Osteoblast (primary cell): Measurements from ENCODE around the gene B3GNT9. TPM values are rescaled to one million over a fixed set of nuclear protein-coding genes. Genes with fewer than 3 reads are reported as not detected.

Source experiments
- DNase-seq: peaks from one replicate; pipeline ENCODE4 v3.0.0; 2011; ENCODE audit warnings: low spot score, mixed read lengths; ENCODE audit not compliant: insufficient read length; ENCODE audit errors: missing footprints
- H2AFZ ChIP-seq: 2 replicates; pipeline ENCODE4 v1.6.0; 2011; ENCODE audit warnings: mild to moderate bottlenecking, low read length
- H3K27ac ChIP-seq: 2 replicates; pipeline ENCODE4 v1.5.1; 2011; ENCODE audit warnings: mild to moderate bottlenecking, low read depth, low read length, moderate library complexity
- H3K27me3 ChIP-seq: 2 replicates; pipeline ENCODE4 v1.6.0; 2012; ENCODE audit warnings: mild to moderate bottlenecking, control low read depth, inconsistent platforms, low read length, moderate library complexity; ENCODE audit not compliant: insufficient read depth
- H3K36me3 ChIP-seq: 2 replicates; pipeline ENCODE4 v1.5.1; 2011; ENCODE audit warnings: mild to moderate bottlenecking, low read length, control low read depth, moderate library complexity; ENCODE audit not compliant: insufficient read depth
- H3K4me1 ChIP-seq: 2 replicates; pipeline ENCODE4 v1.5.1; 2011; ENCODE audit warnings: mild to moderate bottlenecking, low read length, control low read depth, moderate library complexity; ENCODE audit not compliant: insufficient read depth
- H3K4me2 ChIP-seq: 2 replicates; pipeline ENCODE4 v1.6.0; 2011; ENCODE audit warnings: mild to moderate bottlenecking, low read length; ENCODE audit not compliant: insufficient read depth
- H3K4me3 ChIP-seq: fragments of 200-600 bp; sonication (generic); 3 replicates; pipeline ENCODE4 v1.5.1; 2012; ENCODE audit warnings: mild to moderate bottlenecking, low read length, inconsistent platforms; ENCODE audit not compliant: insufficient read depth
- H3K79me2 ChIP-seq: 2 replicates; pipeline ENCODE4 v1.6.0; 2012; ENCODE audit warnings: mild to moderate bottlenecking, low read length, control low read depth, inconsistent platforms; ENCODE audit not compliant: insufficient read depth
- H3K9me3 ChIP-seq: 2 replicates; pipeline ENCODE4 v1.5.1; 2011; ENCODE audit warnings: low read depth, low read length, control low read depth
- H4K20me1 ChIP-seq: 2 replicates; pipeline ENCODE4 v1.6.0; 2012; ENCODE audit warnings: mild to moderate bottlenecking, low read length, control low read depth; ENCODE audit not compliant: insufficient read depth
- total RNA-seq: library from RNA; depleted of rRNA; stranded (reverse); fragments of >200 nt; gene quantifications from 2 replicates; pipeline ENCODE4 v1.2.3, GENCODE V29; 2012
- TF ChIP-seq, protein P1 (sequence below): IDR thresholded peaks from 2 replicates; pipeline ENCODE4 v1.5.1; 2011; ENCODE audit warnings: mild to moderate bottlenecking, low read depth, low read length, moderate library complexity; ENCODE audit errors: extremely low read depth

The B3GNT9 gene
- total RNA-seq, 1 donor: 58.6 TPM

DNA sequence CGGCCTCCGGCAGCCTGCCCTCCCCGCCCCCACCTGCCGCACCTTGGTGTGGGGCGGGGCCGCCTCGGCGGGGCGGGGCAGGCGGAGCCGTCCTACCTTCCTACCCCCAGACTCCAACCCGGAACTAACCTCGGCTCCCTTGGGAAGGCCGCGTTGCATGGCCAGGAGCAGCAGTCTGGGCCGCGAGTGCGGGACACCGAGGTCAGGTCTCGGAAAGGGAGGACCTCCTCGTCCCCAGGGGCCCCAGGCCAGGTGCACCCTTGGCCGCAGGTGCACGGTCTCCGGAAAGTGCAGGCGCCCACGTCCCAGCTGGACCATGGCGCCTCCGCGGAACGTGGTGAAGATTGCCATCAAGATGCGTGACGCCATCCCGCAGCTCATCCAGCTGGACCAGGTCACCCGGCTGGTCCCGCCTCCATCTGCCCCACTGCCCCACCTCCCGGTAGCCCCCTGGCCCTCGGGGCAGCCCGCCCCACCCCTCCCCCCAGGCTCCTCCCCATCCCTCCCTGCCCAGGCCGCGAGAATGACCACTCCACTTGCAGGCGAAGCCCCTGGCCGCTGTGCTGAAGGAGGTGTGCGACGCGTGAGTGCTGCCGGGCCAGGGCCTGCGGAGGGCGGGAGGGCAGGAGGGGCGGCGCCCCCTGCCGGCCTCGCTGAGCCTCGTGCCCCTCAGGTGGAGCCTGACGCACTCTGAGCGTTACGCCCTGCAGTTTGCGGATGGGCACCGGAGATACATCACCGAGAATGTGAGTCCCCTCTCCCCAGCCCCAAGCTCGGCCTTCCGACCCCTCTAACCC, 48.4 kb upstream of the B3GNT9 start, which contains the start of gene ELMO3:
Gene ELMO3 (plus strand): TSS at position 121 of the 797 bp plus-strand sequence. CDS start 196 bp downstream, at position 317.
- peaks cover 28% of the 10 kb centered on the region for H4K20me1 ChIP-seq
- peaks cover 45% of the 10 kb centered on the region for H3K36me3 ChIP-seq
- H3K4me1 ChIP-seq: no peaks in the 10 kb centered on the region
- no peak within 1 kb of the TSS for H3K4me3 ChIP-seq
- no peaks in the 10 kb centered on the region for H3K27me3 ChIP-seq
- no peaks in the 10 kb centered on the region for H3K9me3 ChIP-seq
- TF ChIP-seq, protein P1, sequence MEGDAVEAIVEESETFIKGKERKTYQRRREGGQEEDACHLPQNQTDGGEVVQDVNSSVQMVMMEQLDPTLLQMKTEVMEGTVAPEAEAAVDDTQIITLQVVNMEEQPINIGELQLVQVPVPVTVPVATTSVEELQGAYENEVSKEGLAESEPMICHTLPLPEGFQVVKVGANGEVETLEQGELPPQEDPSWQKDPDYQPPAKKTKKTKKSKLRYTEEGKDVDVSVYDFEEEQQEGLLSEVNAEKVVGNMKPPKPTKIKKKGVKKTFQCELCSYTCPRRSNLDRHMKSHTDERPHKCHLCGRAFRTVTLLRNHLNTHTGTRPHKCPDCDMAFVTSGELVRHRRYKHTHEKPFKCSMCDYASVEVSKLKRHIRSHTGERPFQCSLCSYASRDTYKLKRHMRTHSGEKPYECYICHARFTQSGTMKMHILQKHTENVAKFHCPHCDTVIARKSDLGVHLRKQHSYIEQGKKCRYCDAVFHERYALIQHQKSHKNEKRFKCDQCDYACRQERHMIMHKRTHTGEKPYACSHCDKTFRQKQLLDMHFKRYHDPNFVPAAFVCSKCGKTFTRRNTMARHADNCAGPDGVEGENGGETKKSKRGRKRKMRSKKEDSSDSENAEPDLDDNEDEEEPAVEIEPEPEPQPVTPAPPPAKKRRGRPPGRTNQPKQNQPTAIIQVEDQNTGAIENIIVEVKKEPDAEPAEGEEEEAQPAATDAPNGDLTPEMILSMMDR: peak; percentile 23
- no peak within 1 kb of the TSS for H3K4me2 ChIP-seq
- peaks cover 20% of the 10 kb centered on the region for H3K79me2 ChIP-seq
- H3K27ac ChIP-seq: no peak within 1 kb of the TSS
- DNase-seq: peak; percentile 85
- H2AFZ ChIP-seq: no peak within 1 kb of the TSS

DNA sequence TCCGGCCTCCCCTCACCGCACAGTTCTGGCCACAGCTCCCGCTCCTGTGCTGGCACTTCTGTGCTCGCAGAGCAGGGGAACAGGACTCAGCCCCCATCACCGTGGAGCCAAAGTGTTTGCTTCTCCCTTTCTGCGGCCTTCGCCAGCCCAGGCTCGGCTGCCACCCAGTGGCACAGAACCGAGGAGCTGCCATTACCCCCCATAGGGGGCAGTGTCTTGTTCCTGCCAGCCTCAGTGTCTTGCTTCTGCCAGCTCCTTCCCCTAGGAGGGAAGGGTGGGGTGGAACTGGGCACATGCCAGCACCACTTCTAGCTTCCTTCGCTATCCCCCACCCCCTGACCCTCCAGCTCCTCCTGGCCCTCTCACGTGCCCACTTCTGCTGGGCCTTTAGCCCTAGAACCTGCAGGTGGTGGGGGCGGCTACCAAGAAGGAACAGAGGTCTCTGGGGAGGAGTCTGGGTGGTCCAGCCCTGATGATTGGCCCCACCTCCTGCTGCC, 47.5 kb upstream of the B3GNT9 start:
- Histone ChIP-seq H2AFZ (no peak overlapping the region), H3K4me3 (no peak overlapping the region), H3K36me3 (peaks cover 54% of the 10 kb centered on the region), H3K4me2 (no peak overlapping the region), H3K27me3 (no peaks in the 10 kb centered on the region), H3K4me1 (peaks cover 8% of the 10 kb centered on the region), H3K9me3 (no peaks in the 10 kb centered on the region), H4K20me1 (peaks cover 37% of the 10 kb centered on the region), H3K79me2 (peaks cover 30% of the 10 kb centered on the region), H3K27ac (no peak overlapping the region)
- TF ChIP-seq, protein P1: peak; percentile 83
- DNase-seq: peak; percentile 99

DNA sequence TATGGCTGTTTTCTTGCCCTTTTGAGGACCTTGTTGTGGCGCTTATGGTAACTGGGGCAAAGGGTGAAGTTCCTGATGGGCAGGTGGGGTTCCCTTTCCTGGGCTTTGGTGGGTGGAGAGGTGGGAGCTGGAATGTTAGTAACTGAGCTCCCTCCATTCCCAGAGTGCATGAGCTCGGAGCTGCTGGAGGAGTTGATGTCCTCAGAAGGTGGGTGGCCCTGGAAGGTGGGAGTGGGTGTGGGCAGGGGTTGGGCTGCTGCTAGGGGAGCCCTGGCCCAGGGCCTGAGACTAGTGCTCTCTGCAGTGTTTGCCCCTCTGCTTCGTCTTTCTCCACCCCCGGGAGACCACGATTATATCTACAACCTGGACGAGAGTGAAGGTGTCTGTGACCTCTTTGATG, 46.9 kb upstream of the B3GNT9 start:
- no peak overlapping the region for H2AFZ ChIP-seq
- H3K79me2 ChIP-seq: peaks cover 35% of the 10 kb centered on the region
- peaks cover 52% of the 10 kb centered on the region for H3K36me3 ChIP-seq
- no peaks in the 10 kb centered on the region for H3K9me3 ChIP-seq
- no peak overlapping the region for H3K4me2 ChIP-seq
- H4K20me1 ChIP-seq: peaks cover 43% of the 10 kb centered on the region
- TF ChIP-seq, protein P1: no peak
- no peak overlapping the region for H3K4me3 ChIP-seq
- H3K4me1 ChIP-seq: peaks cover 14% of the 10 kb centered on the region
- no peaks in the 10 kb centered on the region for H3K27me3 ChIP-seq
- no peak for DNase-seq
- H3K27ac ChIP-seq: no peak overlapping the region

DNA sequence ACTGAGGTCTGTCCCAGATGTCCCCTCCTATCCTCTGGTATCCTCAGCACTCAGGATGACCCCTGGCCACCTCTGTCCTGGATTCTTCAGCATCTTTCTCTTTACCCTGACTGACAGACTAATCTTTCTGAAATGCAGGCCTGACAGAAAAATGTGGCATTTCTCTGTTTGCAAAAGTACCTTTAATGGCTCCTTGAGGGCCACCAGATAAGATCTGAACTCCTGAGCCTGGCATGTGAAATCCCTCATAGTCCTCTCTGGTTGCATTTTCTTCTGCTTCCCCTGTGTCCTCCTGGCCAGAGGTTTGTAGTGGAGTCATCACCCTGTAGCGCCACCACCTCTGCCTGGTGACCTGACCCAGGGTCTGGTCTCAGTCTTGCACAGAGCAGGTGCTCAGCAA, 46.1 kb upstream of the B3GNT9 start:
- no peak overlapping the region for H3K4me3 ChIP-seq
- no peaks in the 10 kb centered on the region for H3K27me3 ChIP-seq
- H3K36me3 ChIP-seq: peaks cover 49% of the 10 kb centered on the region
- H2AFZ ChIP-seq: no peak overlapping the region
- H3K79me2 ChIP-seq: peaks cover 42% of the 10 kb centered on the region
- TF ChIP-seq, protein P1: no peak
- peaks cover 46% of the 10 kb centered on the region for H4K20me1 ChIP-seq
- H3K9me3 ChIP-seq: no peaks in the 10 kb centered on the region
- no peak for DNase-seq
- peaks cover 17% of the 10 kb centered on the region for H3K4me1 ChIP-seq
- no peak overlapping the region for H3K4me2 ChIP-seq
- no peak overlapping the region for H3K27ac ChIP-seq
